Natural killer cell (primary cell): ENCODE measurements around the gene CRIM1. TPM values are rescaled to one million over a fixed set of nuclear protein-coding genes. Genes with fewer than 3 reads are reported as not detected.

Source experiments
- ATAC-seq, 3 donors: fragments of 150-1000 bp in 2 of 3; fragments of 200-7000 bp in 1 of 3; cut with Tn5 transposase; 1 replicate in 1 of 3; 2 replicates in 2 of 3; pipeline ENCODE4 v1.10.0; 2021; ENCODE audit warnings: mild to moderate bottlenecking in 2 of 3, moderate library complexity in 2 of 3
- DNase-seq, 2 donors: peaks; one replicate each; pipeline versions ENCODE4 v3.0.0 to v3.0.0-alpha.2; 2013 to 2021; ENCODE audit warnings: mixed read lengths in 1 of 2
- H3K27ac ChIP-seq: one replicate; pipeline ENCODE4 v1.5.1; 2013; ENCODE audit warnings: mild to moderate bottlenecking, low read length
- H3K27me3 ChIP-seq: one replicate; pipeline ENCODE4 v1.6.1; 2013; ENCODE audit warnings: low read length; ENCODE audit not compliant: control insufficient read depth, insufficient read depth
- H3K36me3 ChIP-seq: one replicate; pipeline ENCODE4 v1.6.1; 2013; ENCODE audit warnings: low read length; ENCODE audit not compliant: control insufficient read depth, insufficient read depth
- H3K4me1 ChIP-seq: one replicate; pipeline ENCODE4 v1.6.1; 2013; ENCODE audit warnings: low read length; ENCODE audit not compliant: control insufficient read depth, insufficient read depth
- H3K4me3 ChIP-seq: one replicate; pipeline ENCODE4 v1.5.1; 2013; ENCODE audit warnings: low read length
- H3K9me3 ChIP-seq: one replicate; pipeline ENCODE4 v1.6.1; 2013; ENCODE audit warnings: low read length; ENCODE audit not compliant: control insufficient read depth, insufficient read depth
- H3K27ac Mint-ChIP-seq, 2 donors: one replicate each; pipeline ENCODE4 v1.8.0; 2022; ENCODE audit warnings: mild to moderate bottlenecking in 2 of 2, mixed read lengths in 2 of 2, moderate library complexity in 1 of 2
- H3K27me3 Mint-ChIP-seq, 2 donors: one replicate each; pipeline ENCODE4 v1.8.0; 2022; ENCODE audit warnings: low read depth in 2 of 2, mixed read lengths in 2 of 2
- H3K36me3 Mint-ChIP-seq: one replicate; pipeline ENCODE4 v1.8.0; 2022; ENCODE audit warnings: mixed read lengths
- H3K4me1 Mint-ChIP-seq, 2 donors: one replicate each; pipeline ENCODE4 v1.8.0; 2022; ENCODE audit warnings: mixed read lengths in 2 of 2
- H3K4me3 Mint-ChIP-seq: one replicate; pipeline ENCODE4 v1.8.0; 2022; ENCODE audit warnings: mild to moderate bottlenecking, moderate library complexity, mixed read lengths
- H3K9me3 Mint-ChIP-seq, 2 donors: one replicate each; pipeline ENCODE4 v1.8.0; 2022; ENCODE audit warnings: mixed read lengths in 2 of 2
- CTCF ChIP-seq: fragments of 200-600 bp; IDR thresholded peaks from one replicate; pipeline ENCODE4 v1.8.0; 2022; ENCODE audit warnings: antibody characterized with exemption
- WGBS: methylation state at CpG from one replicate; pipeline ENCODE4 v1.1.7; 2013; ENCODE audit warnings: missing lambda C conversion rate; ENCODE audit not compliant: insufficient coverage; 5-methylcytosine and 5-hydroxymethylcytosine counted together
- intact Hi-C: fragments of 100-400 bp; cut with micrococcal nuclease; formaldehyde crosslinking; loops from one replicate; pipeline ENCODE4 v1.14.2; 2022
- total RNA-seq, 4 donors: library from RNA; stranded (reverse); fragments of 120-200 nt in 1 of 4; gene quantifications; one replicate each; pipeline versions ENCODE4 v1.2.3 to v1.2.4, GENCODE V29; 2013 to 2022

CRIM1 gene
- total RNA-seq, 3 donors from 2014 or later (not counting 1 experiment from before 2014, with no cell fraction given), result 19.3 to 34.1 (median 32.9) TPM

- no peaks in the 10 kb centered on the region for H3K4me1 ChIP-seq
- no peaks in the 10 kb centered on the region for H3K27me3 ChIP-seq
- no peaks in the 10 kb centered on the region for H3K36me3 Mint-ChIP-seq
- ATAC-seq (no peak), DNase-seq (no peak)
- no peak overlapping the region for H3K4me3 ChIP-seq
- intact Hi-C loops, result no loop called here
- H3K4me3 Mint-ChIP-seq, result no peak overlapping the region
- H3K4me1 Mint-ChIP-seq, result peaks cover 15% of the 10 kb centered on the region in 2 donors
- no peaks in the 10 kb centered on the region for H3K36me3 ChIP-seq
- no peaks in the 10 kb centered on the region for H3K9me3 Mint-ChIP-seq
- H3K27ac Mint-ChIP-seq, result no peak overlapping the region
- H3K27me3 Mint-ChIP-seq, result no peaks in the 10 kb centered on the region
- WGBS, result 93% methylated on average over 4 of the region's 6 CpGs
- H3K9me3 ChIP-seq, result no peaks in the 10 kb centered on the region
- no peak for TF ChIP-seq CTCF
- no peak overlapping the region for H3K27ac ChIP-seq
Measured at GRCh38 chr2:36415381-36416022, 59.9 kb downstream of the CRIM1 start.

- H3K27ac Mint-ChIP-seq, result no peak overlapping the region
- intact Hi-C loops, result no loop called here
- WGBS, result 93% methylated on average over 8 of the region's 8 CpGs
- TF ChIP-seq CTCF, result no peak
- DNase-seq (no peak), ATAC-seq (peak in 1 of 3 donors; percentile 21)
- H3K27me3 ChIP-seq, result no peaks in the 10 kb centered on the region
- H3K9me3 Mint-ChIP-seq, result no peaks in the 10 kb centered on the region
- H3K9me3 ChIP-seq, result no peaks in the 10 kb centered on the region
- no peaks in the 10 kb centered on the region for H3K36me3 Mint-ChIP-seq
- no peak overlapping the region for H3K4me3 Mint-ChIP-seq
- no peaks in the 10 kb centered on the region for H3K4me1 ChIP-seq
- no peaks in the 10 kb centered on the region for H3K27me3 Mint-ChIP-seq
- H3K4me3 ChIP-seq, result no peak overlapping the region
- H3K36me3 ChIP-seq, result no peaks in the 10 kb centered on the region
- H3K27ac ChIP-seq, result no peak overlapping the region
- peaks cover 5 to 10% of the 10 kb centered on the region in 2 donors for H3K4me1 Mint-ChIP-seq
Measured at GRCh38 chr2:36416370-36417165, 61.0 kb downstream of the CRIM1 start.

- WGBS, result 92% methylated on average over 5 of the region's 6 CpGs
- Histone ChIP-seq H3K4me3 (no peak overlapping the region), H3K27ac (no peak overlapping the region), H3K4me1 (no peaks in the 10 kb centered on the region), H3K9me3 (no peaks in the 10 kb centered on the region), H3K36me3 (no peaks in the 10 kb centered on the region), H3K27me3 (no peaks in the 10 kb centered on the region)
- DNase-seq (no peak), ATAC-seq (no peak)
- intact Hi-C loops, result no loop called here
- Mint-ChIP-seq H3K27ac (no peak overlapping the region), H3K9me3 (no peaks in the 10 kb centered on the region), H3K36me3 (no peaks in the 10 kb centered on the region), H3K27me3 (no peaks in the 10 kb centered on the region), H3K4me3 (no peak overlapping the region), H3K4me1 (peaks cover 0 to 10% of the 10 kb centered on the region in 2 donors)
- TF ChIP-seq CTCF, result no peak
Measured at GRCh38 chr2:36420569-36421181, 65.1 kb downstream of the CRIM1 start.
